GM12874 (cell line): ENCODE measurements around the gene SIPA1L3.

Source experiments
- TF ChIP-seq, protein P1 (sequence below): IDR thresholded peaks from 2 replicates; pipeline ENCODE4 v1.5.1; 2011; ENCODE audit warnings: low read depth, mild to moderate bottlenecking, control low read depth, low read length, moderate library complexity; ENCODE audit not compliant: insufficient read depth

The SIPA1L3 gene

GRCh38 chr19:38004186-38004520 lies 97.1 kb downstream of the SIPA1L3 start:
- TF ChIP-seq, protein P1, sequence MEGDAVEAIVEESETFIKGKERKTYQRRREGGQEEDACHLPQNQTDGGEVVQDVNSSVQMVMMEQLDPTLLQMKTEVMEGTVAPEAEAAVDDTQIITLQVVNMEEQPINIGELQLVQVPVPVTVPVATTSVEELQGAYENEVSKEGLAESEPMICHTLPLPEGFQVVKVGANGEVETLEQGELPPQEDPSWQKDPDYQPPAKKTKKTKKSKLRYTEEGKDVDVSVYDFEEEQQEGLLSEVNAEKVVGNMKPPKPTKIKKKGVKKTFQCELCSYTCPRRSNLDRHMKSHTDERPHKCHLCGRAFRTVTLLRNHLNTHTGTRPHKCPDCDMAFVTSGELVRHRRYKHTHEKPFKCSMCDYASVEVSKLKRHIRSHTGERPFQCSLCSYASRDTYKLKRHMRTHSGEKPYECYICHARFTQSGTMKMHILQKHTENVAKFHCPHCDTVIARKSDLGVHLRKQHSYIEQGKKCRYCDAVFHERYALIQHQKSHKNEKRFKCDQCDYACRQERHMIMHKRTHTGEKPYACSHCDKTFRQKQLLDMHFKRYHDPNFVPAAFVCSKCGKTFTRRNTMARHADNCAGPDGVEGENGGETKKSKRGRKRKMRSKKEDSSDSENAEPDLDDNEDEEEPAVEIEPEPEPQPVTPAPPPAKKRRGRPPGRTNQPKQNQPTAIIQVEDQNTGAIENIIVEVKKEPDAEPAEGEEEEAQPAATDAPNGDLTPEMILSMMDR = no peak

GRCh38 chr19:38004521-38005223 lies 97.7 kb downstream of the SIPA1L3 start:
- TF ChIP-seq, protein P1 = no peak

- TF ChIP-seq, protein P1 = no peak
Measured at GRCh38 chr19:38005224-38005614, 98.2 kb downstream of the SIPA1L3 start.

DNA sequence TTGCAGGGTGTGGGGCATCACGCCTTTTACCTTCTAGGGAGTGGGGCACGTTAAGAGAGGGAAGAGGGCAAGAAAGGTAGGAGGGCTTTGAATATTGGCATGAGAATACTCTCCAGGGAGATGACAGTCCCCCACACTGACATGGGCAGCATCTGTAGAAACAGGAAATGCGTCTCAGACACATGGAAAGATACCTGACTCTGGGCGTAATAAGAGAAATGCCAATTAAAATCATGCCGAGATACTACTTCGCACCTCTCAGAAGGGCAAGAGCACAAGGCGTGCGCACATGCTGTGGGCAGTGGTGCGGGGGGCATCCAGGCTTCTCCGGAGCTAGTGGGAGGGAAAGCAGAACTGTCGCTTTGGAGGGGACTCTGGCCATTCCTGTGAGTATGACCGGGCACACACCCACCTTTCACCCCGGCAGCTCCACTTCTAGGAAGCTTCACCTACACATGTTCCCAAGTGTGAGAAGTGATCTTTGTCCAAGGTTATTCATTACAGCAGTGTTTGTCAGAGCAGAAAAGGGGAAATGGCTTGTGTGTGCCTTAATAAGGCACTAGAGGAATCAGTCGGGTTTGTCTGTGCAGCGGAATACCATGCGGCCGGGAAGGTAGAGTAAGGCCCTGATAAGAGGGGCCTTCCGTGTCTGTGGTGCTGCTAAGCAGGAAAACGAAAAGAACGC lies 99.5 kb downstream of the SIPA1L3 start:
- TF ChIP-seq, protein P1 = no peak

DNA sequence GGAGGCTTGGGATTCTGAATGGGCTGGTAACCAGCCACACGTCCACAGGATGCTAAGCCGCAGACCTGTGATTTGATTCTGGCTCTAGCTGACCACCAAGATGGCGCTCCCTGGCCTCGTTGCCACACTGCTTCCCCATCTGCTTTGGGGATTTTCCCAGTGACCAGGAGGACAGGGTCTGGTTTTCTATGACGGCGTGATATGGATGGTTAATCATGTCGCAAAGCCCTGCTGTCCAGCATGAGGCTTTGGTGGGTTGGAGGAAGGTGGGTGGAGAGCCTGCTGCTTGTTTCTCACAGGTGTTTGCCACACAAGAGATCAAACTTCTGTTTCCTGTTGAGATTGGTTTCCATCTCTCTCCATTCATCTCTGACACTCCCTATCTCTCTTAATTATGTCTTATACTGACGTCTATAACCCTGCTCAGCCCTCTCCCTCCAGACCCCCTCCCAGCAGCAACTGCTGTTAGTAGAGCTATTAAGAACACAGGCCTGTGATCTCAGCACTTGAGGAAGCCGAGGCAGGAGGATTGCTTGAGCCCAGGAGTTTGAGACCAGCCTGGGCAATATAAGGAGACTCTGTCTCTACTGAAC lies 102.7 kb downstream of the SIPA1L3 start:
- TF ChIP-seq, protein P1 = no peak

DNA sequence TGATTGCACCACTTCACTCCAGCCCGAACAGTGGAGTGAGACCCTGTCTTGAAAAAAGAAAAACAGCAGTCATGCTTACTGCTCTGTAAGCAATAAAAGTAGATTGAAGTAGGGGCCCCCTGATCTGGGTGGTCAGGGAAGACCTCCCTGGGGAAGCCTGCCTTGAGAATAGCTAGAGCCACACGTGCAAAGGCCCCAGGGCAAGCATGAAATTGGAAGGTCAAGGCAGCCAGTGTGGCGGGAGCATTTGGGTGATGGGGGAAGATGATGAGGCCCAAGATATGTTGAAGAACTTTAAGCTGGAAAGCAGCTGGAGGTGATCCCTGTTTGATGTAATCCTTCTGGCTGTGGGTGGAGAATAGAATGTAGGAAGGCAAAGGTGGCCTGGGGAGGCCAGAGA lies 104.4 kb downstream of the SIPA1L3 start:
- TF ChIP-seq, protein P1 = no peak

DNA sequence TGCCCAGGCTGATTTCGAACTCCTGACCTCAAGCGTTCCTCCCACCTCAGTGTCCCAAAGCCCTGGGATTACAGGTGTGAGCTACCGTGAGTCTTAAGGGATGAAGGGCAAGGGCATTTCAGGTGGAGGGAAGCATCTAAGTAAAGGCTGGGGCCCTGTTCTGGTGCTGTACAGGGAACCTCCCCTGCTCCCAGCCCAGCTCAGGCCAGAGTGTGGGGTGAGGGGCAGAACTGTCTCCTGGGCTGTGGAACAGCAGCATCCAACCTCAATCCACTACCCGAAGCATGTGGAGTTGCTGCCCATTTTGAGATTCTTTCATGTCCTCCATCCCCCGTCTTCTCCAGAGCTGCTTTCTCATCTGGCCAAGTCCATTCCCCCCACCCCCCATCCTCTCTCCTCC lies 105.3 kb downstream of the SIPA1L3 start:
- TF ChIP-seq, protein P1 = no peak
